ENCODE results near the gene TNFAIP6. TPM values are rescaled to one million over a fixed set of nuclear protein-coding genes. Genes with fewer than 3 reads are reported as not detected.

The TNFAIP6 gene
- total RNA-seq, 1 experiment from 2014 or later: 0.28 TPM

DNA sequence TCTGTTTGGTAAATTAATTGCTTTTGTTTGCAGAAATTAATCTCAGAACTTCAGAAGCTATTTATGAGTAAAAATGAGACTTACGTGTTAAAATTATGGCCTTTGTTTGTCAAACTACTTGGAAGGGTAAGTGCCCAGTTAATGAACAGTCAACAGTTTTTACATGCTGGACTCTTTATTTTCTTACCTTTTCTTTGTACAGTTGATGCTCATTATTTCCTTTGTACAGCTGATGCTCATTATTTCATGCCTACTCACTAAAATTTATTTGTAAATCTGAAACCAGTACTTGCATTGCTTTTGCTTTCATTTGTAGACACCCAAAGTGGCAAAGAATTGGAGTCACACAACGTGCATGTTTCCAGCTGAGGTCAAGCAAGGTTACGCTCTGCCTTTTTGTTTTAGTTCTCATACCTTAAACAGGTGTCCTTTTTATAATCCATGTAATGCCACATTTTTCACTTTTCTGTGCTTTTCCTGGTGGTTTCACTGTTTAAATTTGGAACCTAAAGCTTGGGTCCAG, 65.6 kb downstream of the TNFAIP6 start:
- peaks cover 25% of the 10 kb centered on the region for H3K36me3 ChIP-seq (replicated peaks; ENCODE audit: control insufficient read depth, insufficient read depth, low read length)

GRCh38 chr2:151423760-151424159, 66.4 kb downstream of the TNFAIP6 start:
- no peaks in the 10 kb centered on the region for H3K27me3 ChIP-seq (ENCODE audit: control insufficient read depth, insufficient read depth, low read length)
- no peak for DNase-seq
- H3K4me3 ChIP-seq (ENCODE audit: insufficient read depth, low read depth, low read length): no peak overlapping the region
- H3K36me3 ChIP-seq (replicated peaks; ENCODE audit: control insufficient read depth, insufficient read depth, low read length): peaks cover 23% of the 10 kb centered on the region

More for the DNA sequence above, 65.6 kb downstream of the TNFAIP6 start:
- Histone ChIP-seq H3K4me3 (ENCODE audit: insufficient read depth, low read depth, low read length) (no peak overlapping the region), H3K27me3 (ENCODE audit: control insufficient read depth, insufficient read depth, low read length) (no peaks in the 10 kb centered on the region)
- no peak for DNase-seq

Other genes with a start within 250 kb of the TNFAIP6 start
- 0.59 and 4.1 TPM in 2 replicates for gene RBM43, start 95.7 kb upstream of the TNFAIP6 start, total RNA-seq (2014; rRNA removed; shearing (Covaris generic))
- 2.0 and 2.8 TPM in 2 replicates for gene NMI, start 67.9 kb upstream of the TNFAIP6 start, total RNA-seq (2014; rRNA removed; shearing (Covaris generic))
- 27.7 and 38.2 TPM in 2 replicates for gene RIF1, start 52.3 kb downstream of the TNFAIP6 start, total RNA-seq (2014; rRNA removed; shearing (Covaris generic))